ENCODE results near the gene FRMPD2. TPM values are rescaled to one million over a fixed set of nuclear protein-coding genes. Genes with fewer than 3 reads are reported as not detected.

The FRMPD2 gene
- total and polyA plus RNA-seq, 2 donors (not counting 3 experiments of a cell fraction or from before 2014, with no cell fraction given) = 0.42 TPM; not detected in 1

GRCh38 chr10:48187713-48188485 is 86.6 kb downstream of the FRMPD2 start:
- ChIA-PET POLR2A (no interaction called here), CTCF (no interaction called here)
- dilution Hi-C loops (cut with MboI; ENCODE audit: extremely low pct_ligation_motif_present, low sequenced_read_pairs) (no loop called here), intact Hi-C loops (cut with micrococcal nuclease) (loop anchor here (1.0 kb wide), 1 partner anchor 20 kb away; no protein-coding TSS in a partner anchor)
- H3K36me3 ChIP-seq (ENCODE audit: control insufficient read depth in 2 of 2, extremely low read depth in 1 of 2, insufficient read depth in 2 of 2, low read length in 2 of 2) = no peaks in the 10 kb centered on the region
- H3K9ac ChIP-seq (replicated peaks; ENCODE audit: extremely low read depth, insufficient read depth, low read length) = no peak overlapping the region
- H3K4me2 ChIP-seq (ENCODE audit: insufficient read depth, low read length) = no peak overlapping the region
- H3K4me1 ChIP-seq (ENCODE audit: control insufficient read depth, extremely low read depth, insufficient read depth, low read length) = no peaks in the 10 kb centered on the region
- H3K27me3 ChIP-seq (ENCODE audit: control insufficient read depth in 2 of 2, insufficient read depth in 2 of 2, low read length in 2 of 2) = peaks cover 0 to 3% of the 10 kb centered on the region in 2 experiments
- H3K9me3 ChIP-seq (replicated peaks; ENCODE audit: control insufficient read depth, insufficient read depth, low read length) = no peaks in the 10 kb centered on the region
- no peaks in the 10 kb centered on the region for H4K20me1 ChIP-seq (replicated peaks; ENCODE audit: control insufficient read depth, extremely low read depth, insufficient read depth, low read length)
- TF ChIP-seq MYC (IDR thresholded peaks at IDR 0.05; ENCODE audit: low read depth, low read length) (no peak), POLR2AphosphoS5 (IDR thresholded peaks at IDR 0.05; ENCODE audit: insufficient read depth, low read depth, low read length) (no peak), JUN (IDR thresholded peaks at IDR 0.05; ENCODE audit: borderline replicate concordance, insufficient read depth, insufficient read length, low read depth) (no peak), GATA2 (IDR thresholded peaks at IDR 0.05; ENCODE audit: insufficient read depth, insufficient read length, low read depth, low read length) (no peak), CTCF (IDR thresholded peaks at IDR 0.05; ENCODE audit: extremely low read depth in 1 of 2, insufficient read depth in 1 of 2, low read depth in 1 of 2, low read length in 2 of 2) (no peak), EZH2 (IDR thresholded peaks at IDR 0.05; ENCODE audit: borderline replicate concordance, low read depth, low read length, severe bottlenecking) (no peak), FOS (IDR thresholded peaks at IDR 0.05; ENCODE audit: borderline replicate concordance, insufficient read depth, low read length) (no peak), MAX (IDR thresholded peaks at IDR 0.05; ENCODE audit: insufficient read depth, insufficient read length) (no peak), POLR2A (IDR thresholded peaks at IDR 0.05; ENCODE audit: low read depth, low read length) (no peak)
- no peak overlapping the region for H3K4me3 ChIP-seq (replicated peaks in 1 of 3; ENCODE audit: insufficient read depth in 1 of 3, low read depth in 1 of 3, low read length in 3 of 3)
- H3K9me1 ChIP-seq (replicated peaks; ENCODE audit: control insufficient read depth, extremely low read depth, insufficient read depth, low read length) = no peaks in the 10 kb centered on the region
- H3K79me2 ChIP-seq (ENCODE audit: control insufficient read depth, insufficient read depth, low read length) = no peaks in the 10 kb centered on the region
- no peak overlapping the region for H2AFZ ChIP-seq (ENCODE audit: low read depth, low read length)
- DNase-seq (ENCODE audit: low read depth, low spot score) (no peak), FAIRE-seq (no peak)
- H3K27ac ChIP-seq (ENCODE audit: insufficient read depth, low read depth, low read length) = no peak overlapping the region
- BruUV-seq (replicated peaks) = no TSS peak

All from endothelial cell of umbilical vein (primary cell).